Body of pancreas (tissue), 4 donors: ENCODE results near the gene RIN3.

Source experiments
- POLR2A ChIP-seq, 3 donors: fragments of 450-650 bp; IDR thresholded peaks; one replicate each; pipeline ENCODE4 v1.6.1; 2016; ENCODE audit warnings: antibody characterized with exemption in 3 of 3, mild to moderate bottlenecking in 2 of 3
- TF ChIP-seq, protein P1 (sequence below), 7 experiments: fragments of 450-650 bp in 4 of 7; fragments of 200-600 bp in 3 of 7; sonication (generic) in 3 of 7; IDR thresholded peaks; one replicate each; pipeline ENCODE4 v1.5.1; 2016 to 2019; ENCODE audit warnings: antibody characterized with exemption in 7 of 7

DNA sequence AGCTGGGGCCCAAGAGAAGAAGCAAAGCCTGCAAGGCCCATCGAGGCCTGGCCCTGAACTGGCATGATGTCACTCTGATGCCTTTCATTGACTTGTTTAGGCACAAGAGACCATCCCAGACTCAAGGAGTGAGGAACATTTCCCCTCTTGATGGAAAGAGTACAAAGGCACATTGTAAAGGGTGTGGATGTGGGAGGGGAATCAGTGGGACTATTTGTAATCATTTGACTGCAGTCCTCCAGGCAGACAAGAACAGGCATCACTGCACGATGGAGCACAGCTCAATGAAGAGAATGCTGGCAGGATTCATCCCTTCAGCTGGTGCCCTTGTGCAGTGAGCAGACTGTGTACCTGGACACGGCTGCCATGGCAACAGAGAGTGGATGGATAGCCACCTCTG is 147.0 kb downstream of the RIN3 start:
- no peak for TF ChIP-seq POLR2A (IDR thresholded peaks at IDR 0.05)
- TF ChIP-seq, protein P1, sequence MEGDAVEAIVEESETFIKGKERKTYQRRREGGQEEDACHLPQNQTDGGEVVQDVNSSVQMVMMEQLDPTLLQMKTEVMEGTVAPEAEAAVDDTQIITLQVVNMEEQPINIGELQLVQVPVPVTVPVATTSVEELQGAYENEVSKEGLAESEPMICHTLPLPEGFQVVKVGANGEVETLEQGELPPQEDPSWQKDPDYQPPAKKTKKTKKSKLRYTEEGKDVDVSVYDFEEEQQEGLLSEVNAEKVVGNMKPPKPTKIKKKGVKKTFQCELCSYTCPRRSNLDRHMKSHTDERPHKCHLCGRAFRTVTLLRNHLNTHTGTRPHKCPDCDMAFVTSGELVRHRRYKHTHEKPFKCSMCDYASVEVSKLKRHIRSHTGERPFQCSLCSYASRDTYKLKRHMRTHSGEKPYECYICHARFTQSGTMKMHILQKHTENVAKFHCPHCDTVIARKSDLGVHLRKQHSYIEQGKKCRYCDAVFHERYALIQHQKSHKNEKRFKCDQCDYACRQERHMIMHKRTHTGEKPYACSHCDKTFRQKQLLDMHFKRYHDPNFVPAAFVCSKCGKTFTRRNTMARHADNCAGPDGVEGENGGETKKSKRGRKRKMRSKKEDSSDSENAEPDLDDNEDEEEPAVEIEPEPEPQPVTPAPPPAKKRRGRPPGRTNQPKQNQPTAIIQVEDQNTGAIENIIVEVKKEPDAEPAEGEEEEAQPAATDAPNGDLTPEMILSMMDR (IDR thresholded peaks at IDR 0.05): no peak
